IPS-18a (cell line): ENCODE data around the gene CDC42.
"Not testable (repeated sequence)": the region's sequence is repeated elsewhere in the genome, so short reads cannot be mapped to it uniquely, and the experiment has no call there.

Experiments
- H3K27ac ChIP-seq: one replicate; pipeline ENCODE4 v1.5.1; 2013; ENCODE audit warnings: low read length
- H3K27me3 ChIP-seq: one replicate; pipeline ENCODE4 v1.6.1; 2013; ENCODE audit warnings: mild to moderate bottlenecking, low read length; ENCODE audit not compliant: control insufficient read depth, insufficient read depth
- H3K36me3 ChIP-seq: one replicate; pipeline ENCODE4 v1.6.1; 2013; ENCODE audit warnings: low read depth, low read length; ENCODE audit not compliant: control insufficient read depth
- H3K4me1 ChIP-seq: one replicate; pipeline ENCODE4 v1.6.1; 2013; ENCODE audit warnings: low read depth, low read length; ENCODE audit not compliant: control insufficient read depth
- H3K4me3 ChIP-seq: one replicate; pipeline ENCODE4 v1.5.1; 2013; ENCODE audit warnings: low read length
- H3K9ac ChIP-seq: one replicate; pipeline ENCODE4 v1.6.1; 2013; ENCODE audit warnings: mild to moderate bottlenecking, low read length, moderate library complexity
- H3K9me3 ChIP-seq: one replicate; pipeline ENCODE4 v1.6.1; 2013; ENCODE audit warnings: low read depth, low read length; ENCODE audit not compliant: control insufficient read depth

CDC42 gene

DNA sequence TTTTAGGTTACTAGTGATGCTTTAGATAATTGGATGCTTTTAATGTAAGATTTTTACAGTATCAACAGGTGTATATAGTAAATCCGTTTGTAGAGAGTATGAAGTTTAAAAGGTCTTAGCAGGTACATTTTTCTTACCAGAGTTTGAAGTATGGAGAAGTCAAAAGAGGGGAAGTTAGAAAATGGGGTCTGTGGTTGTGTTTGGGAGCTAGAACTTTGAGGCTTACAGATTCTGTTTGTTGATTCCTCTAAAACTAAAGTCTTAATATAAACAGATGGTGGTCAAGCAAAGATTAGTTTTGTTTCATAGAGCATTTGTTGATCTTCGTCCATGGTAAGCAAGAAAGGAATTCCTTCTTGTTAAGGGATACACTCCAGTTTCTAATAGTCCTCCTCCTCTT is 35.8 kb downstream of the CDC42 start:
- no peak overlapping the region for H3K4me3 ChIP-seq
- H3K36me3 ChIP-seq, result peaks cover 25% of the 10 kb centered on the region
- H3K27me3 ChIP-seq, result no peaks in the 10 kb centered on the region
- H3K9ac ChIP-seq, result no peak overlapping the region
- peaks cover 42% of the 10 kb centered on the region for H3K4me1 ChIP-seq
- H3K9me3 ChIP-seq, result no peaks in the 10 kb centered on the region
- no peak overlapping the region for H3K27ac ChIP-seq

DNA sequence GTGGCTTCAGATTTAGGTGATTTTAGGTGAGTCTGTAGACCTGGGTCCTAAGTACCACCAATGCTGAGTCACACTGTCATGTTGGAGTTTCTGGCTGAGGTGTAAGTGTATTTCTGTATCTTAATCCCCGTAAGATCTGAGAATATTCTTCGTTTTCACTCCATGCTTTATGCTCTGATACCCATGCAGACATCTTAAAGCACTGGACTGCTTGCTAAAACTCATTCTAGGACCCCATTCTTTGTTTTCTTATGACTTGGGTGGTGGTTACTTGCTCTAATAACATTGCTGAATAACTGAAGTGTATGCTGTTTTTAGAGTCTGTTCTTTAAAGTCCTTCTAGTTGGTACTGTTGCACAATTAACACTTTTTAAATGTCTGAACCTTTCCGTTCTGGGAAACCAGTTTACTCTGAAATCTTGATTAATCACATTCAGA is 36.6 kb downstream of the CDC42 start:
- no peaks in the 10 kb centered on the region for H3K27me3 ChIP-seq
- H3K9ac ChIP-seq, result peak overlapping the region; percentile 28
- peak overlapping the region; percentile 13 for H3K4me3 ChIP-seq
- no peaks in the 10 kb centered on the region for H3K9me3 ChIP-seq
- H3K27ac ChIP-seq, result peak overlapping the region; percentile 71
- H3K36me3 ChIP-seq, result peaks cover 26% of the 10 kb centered on the region
- H3K4me1 ChIP-seq, result peaks cover 48% of the 10 kb centered on the region

DNA sequence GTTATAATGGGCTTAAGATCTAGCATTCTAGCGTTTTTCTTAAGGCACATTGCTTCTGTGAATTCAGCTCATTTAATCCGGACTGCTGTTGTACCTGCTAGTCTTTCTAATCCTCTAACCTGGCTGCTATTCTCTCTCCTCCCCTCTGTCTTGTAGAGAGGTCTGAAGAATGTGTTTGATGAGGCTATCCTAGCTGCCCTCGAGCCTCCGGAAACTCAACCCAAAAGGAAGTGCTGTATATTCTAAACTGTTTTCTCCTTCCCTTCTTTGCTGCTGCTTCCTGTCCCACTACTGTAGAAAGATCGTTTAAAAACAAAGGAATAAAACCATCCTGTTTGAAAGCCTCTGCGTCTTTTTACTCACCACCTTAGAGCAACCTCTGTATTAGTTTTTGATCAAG is 37.3 kb downstream of the CDC42 start:
- Histone ChIP-seq H3K9me3 (no peaks in the 10 kb centered on the region), H3K9ac (peak overlapping the region; percentile 28), H3K27ac (peak overlapping the region; percentile 71), H3K4me1 (peaks cover 48% of the 10 kb centered on the region), H3K4me3 (peak overlapping the region; percentile 13), H3K27me3 (no peaks in the 10 kb centered on the region), H3K36me3 (peaks cover 26% of the 10 kb centered on the region)

GRCh38 chr1:22090867-22091266 is 38.4 kb downstream of the CDC42 start:
- Histone ChIP-seq H3K9me3 (no peaks in the 10 kb centered on the region), H3K4me3 (no peak overlapping the region), H3K27me3 (no peaks in the 10 kb centered on the region), H3K36me3 (peaks cover 26% of the 10 kb centered on the region), H3K4me1 (peaks cover 48% of the 10 kb centered on the region), H3K27ac (no peak overlapping the region), H3K9ac (no peak overlapping the region)

- peaks cover 23% of the 10 kb centered on the region for H3K36me3 ChIP-seq
- not testable (repeated sequence) for H3K9me3 ChIP-seq, H3K27me3 ChIP-seq
- peaks cover 48% of the 10 kb centered on the region for H3K4me1 ChIP-seq
- H3K4me3 ChIP-seq, result peak overlapping the region; percentile 36
- peak overlapping the region; percentile 81 for H3K27ac ChIP-seq
- H3K9ac ChIP-seq, result peak overlapping the region; percentile 45
Measured at GRCh38 chr1:22092026-22092768, 39.7 kb downstream of the CDC42 start.

- H3K27me3 ChIP-seq, result no peaks in the 10 kb centered on the region
- H3K9ac ChIP-seq, result no peak overlapping the region
- H3K9me3 ChIP-seq, result no peaks in the 10 kb centered on the region
- peaks cover 48% of the 10 kb centered on the region for H3K4me1 ChIP-seq
- H3K27ac ChIP-seq, result peak overlapping the region; percentile 81
- H3K36me3 ChIP-seq, result peaks cover 22% of the 10 kb centered on the region
- H3K4me3 ChIP-seq, result no peak overlapping the region
Measured at GRCh38 chr1:22093513-22093912, 41.0 kb downstream of the CDC42 start.

DNA sequence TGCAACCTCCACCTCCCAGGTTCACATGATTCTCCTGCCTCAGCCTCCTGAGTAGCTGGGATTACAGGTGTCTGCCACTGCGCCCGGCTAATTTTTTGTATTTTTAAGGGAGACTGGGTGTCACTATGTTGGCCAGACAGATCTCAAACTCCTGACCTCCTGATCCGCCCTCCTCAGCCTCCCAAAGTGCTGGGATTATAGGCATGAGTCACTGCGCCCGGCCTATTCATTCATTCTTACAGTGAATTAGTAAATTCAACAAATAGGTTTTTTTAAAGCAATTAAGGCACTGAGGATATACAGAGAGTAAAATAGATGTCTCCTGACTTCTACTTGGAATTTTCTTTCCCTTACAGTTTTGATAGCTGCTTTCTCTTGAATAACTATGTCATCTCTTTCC is 43.5 kb downstream of the CDC42 start:
- Histone ChIP-seq H3K36me3 (peaks cover 22% of the 10 kb centered on the region), H3K4me3 (no peak overlapping the region), H3K9ac (no peak overlapping the region), H3K9me3 (no peaks in the 10 kb centered on the region), H3K27ac (no peak overlapping the region), H3K4me1 (peaks cover 24% of the 10 kb centered on the region), H3K27me3 (no peaks in the 10 kb centered on the region)

GRCh38 chr1:22096463-22096862 is 44.0 kb downstream of the CDC42 start:
- Histone ChIP-seq H3K27ac (no peak overlapping the region), H3K4me3 (no peak overlapping the region), H3K9ac (no peak overlapping the region), H3K27me3 (no peaks in the 10 kb centered on the region), H3K4me1 (peaks cover 20% of the 10 kb centered on the region), H3K36me3 (peaks cover 22% of the 10 kb centered on the region), H3K9me3 (no peaks in the 10 kb centered on the region)

GRCh38 chr1:22098752-22099151 is 46.2 kb downstream of the CDC42 start:
- Histone ChIP-seq H3K27ac (no peak overlapping the region), H3K9ac (no peak overlapping the region), H3K9me3 (no peaks in the 10 kb centered on the region), H3K4me3 (no peak overlapping the region), H3K27me3 (no peaks in the 10 kb centered on the region), H3K36me3 (peaks cover 18% of the 10 kb centered on the region), H3K4me1 (peaks cover 4% of the 10 kb centered on the region)

GRCh38 chr1:22100168-22100567 is 47.7 kb downstream of the CDC42 start:
- no peaks in the 10 kb centered on the region for H3K27me3 ChIP-seq
- H3K36me3 ChIP-seq, result peaks cover 18% of the 10 kb centered on the region
- no peak overlapping the region for H3K4me3 ChIP-seq
- H3K27ac ChIP-seq, result no peak overlapping the region
- no peaks in the 10 kb centered on the region for H3K9me3 ChIP-seq
- H3K4me1 ChIP-seq, result peaks cover 3% of the 10 kb centered on the region
- no peak overlapping the region for H3K9ac ChIP-seq

GRCh38 chr1:22101199-22101598 is 48.7 kb downstream of the CDC42 start:
- Histone ChIP-seq H3K4me1 (peaks cover 3% of the 10 kb centered on the region), H3K27me3 (no peaks in the 10 kb centered on the region), H3K4me3 (no peak overlapping the region), H3K9me3 (no peaks in the 10 kb centered on the region), H3K9ac (no peak overlapping the region), H3K27ac (no peak overlapping the region), H3K36me3 (peaks cover 17% of the 10 kb centered on the region)

- Histone ChIP-seq H3K9ac (no peak overlapping the region), H3K4me3 (no peak overlapping the region), H3K27me3 (no peaks in the 10 kb centered on the region), H3K9me3 (no peaks in the 10 kb centered on the region), H3K4me1 (peaks cover 3% of the 10 kb centered on the region), H3K36me3 (peaks cover 9% of the 10 kb centered on the region), H3K27ac (no peak overlapping the region)
Measured at GRCh38 chr1:22101995-22102394, 49.5 kb downstream of the CDC42 start.
